Endothelial cell of hepatic sinusoid (primary cell): ENCODE results near the gene SRSF12.
"Not testable (repeated sequence)": the region's sequence is repeated elsewhere in the genome, so short reads cannot be mapped to it uniquely, and the experiment has no call there.

Source experiments
- in situ Hi-C: cut with HindIII; loops from 2 replicates; pipeline ENCODE4 v1.10.0; 2017; ENCODE audit warnings: low sequenced_read_pairs

The SRSF12 gene

DNA sequence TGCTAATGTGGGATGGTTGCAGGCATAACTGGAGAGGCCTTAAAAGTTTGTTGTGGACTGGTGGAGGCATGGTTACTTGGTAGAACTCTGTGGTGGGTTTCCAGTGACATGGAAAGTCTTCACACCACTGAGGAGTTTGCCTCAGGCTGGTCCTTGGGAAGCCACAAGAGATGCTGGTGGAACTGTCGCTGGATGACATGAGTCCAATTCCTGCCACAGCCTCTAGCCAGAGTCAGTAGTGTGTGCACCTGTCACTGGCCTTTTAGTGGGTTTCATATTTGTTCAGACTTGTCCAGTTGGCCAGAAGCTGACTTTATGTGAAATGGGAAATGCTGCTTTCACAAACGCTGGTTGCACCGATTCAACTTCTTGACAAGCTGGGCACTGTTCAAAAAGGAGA, 13.7 kb upstream of the SRSF12 start:
- in situ Hi-C loops = no loop called here

DNA sequence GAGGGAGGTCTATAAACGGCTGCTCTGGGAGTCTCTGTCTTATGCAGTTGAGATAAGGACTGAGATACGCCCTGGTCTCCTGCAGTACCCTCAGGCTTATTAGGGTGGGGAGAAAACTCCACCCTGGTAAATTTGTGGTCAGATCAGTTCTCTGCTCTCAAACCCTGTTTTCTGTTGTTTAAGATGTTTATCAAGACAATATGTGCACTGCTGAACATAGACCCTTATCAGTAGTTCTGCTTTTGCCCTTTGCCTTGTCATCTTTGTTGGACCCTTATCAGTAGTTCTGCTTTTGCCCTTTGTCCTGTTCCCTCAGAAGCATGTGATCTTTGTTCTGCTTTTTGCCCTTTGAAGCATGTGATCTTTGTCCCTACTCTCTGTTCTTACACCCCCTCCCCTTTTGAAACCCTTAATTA, 10.4 kb upstream of the SRSF12 start:
- in situ Hi-C loops = not testable (repeated sequence)

- in situ Hi-C loops = loop anchor here (5.0 kb wide), 1 partner anchor 50 kb away; no protein-coding TSS in a partner anchor
Observed at GRCh38 chr6:89122625-89123024, 4.8 kb upstream of the SRSF12 start.

DNA sequence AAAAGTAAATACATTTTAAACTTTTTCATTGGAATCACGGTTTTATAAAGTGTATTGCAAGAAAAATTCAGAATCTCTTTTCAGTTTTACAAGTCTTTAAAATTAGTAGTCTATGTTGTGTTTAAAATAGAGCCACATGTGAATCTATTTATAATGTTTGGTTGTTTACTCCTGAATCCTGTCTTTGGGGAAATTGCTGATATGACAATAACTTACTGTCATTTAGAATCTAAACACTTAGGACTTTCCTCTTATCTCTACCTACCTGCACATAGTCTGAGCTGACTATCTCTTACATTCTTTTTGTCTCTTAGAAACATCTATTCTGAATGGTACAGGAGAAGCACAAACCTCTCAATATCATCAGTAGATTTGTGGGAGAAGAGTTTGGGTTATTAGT, 4.1 kb upstream of the SRSF12 start:
- in situ Hi-C loops = loop anchor here (5.0 kb wide), 1 partner anchor 50 kb away; no protein-coding TSS in a partner anchor

- in situ Hi-C loops = loop anchor here (5.0 kb wide), 1 partner anchor 48 kb away; no protein-coding TSS in a partner anchor
Observed at GRCh38 chr6:89120371-89120770, 2.5 kb upstream of the SRSF12 start.

DNA sequence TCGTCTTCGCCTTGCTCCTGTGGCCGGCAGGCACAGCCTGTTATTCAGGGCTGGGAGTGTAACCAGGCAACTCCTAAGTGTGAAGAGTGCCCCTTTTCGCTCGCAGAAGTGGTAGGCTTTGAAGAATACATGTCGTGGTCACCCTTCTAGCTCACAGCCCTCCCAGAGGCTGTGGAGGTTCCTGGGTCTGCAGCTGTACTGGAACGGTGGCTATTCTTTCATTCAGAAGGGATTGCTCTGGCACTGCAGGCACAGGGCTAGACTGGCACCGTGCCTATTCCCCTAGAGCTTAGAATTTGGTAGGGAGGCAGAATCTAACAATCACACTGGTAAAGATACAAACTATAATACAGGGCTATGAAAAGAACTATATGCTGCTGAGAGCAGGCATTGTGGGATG, 1.1 kb upstream of the SRSF12 start:
- in situ Hi-C loops = no loop called here

- in situ Hi-C loops = no loop called here
Observed at GRCh38 chr6:89116702-89117101, 1.2 kb downstream of the SRSF12 start.

DNA sequence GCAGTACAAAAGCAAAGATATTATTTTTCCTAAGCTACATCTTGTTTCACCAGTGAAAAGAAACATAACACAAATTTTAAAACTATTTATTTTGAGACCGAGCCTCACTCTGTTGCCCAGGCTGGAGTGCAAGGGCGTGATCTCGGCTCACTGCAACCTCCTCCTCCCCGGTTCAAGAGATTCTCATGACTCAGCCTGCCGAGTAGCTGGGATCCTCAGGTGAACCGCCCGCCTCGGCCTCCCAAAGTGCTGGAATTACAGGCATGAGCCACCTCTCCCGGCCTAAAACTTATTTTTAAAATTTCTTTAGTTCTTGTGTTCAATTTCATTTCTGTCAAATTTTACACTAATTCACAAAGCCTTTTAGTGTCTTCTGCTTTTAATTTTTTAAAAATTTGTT, 5.9 kb downstream of the SRSF12 start:
- in situ Hi-C loops = no loop called here

- in situ Hi-C loops = no loop called here
Observed at GRCh38 chr6:89110284-89110683, 7.6 kb downstream of the SRSF12 start.

- in situ Hi-C loops = no loop called here
Observed at GRCh38 chr6:89100114-89100513, 17.8 kb downstream of the SRSF12 start.

DNA sequence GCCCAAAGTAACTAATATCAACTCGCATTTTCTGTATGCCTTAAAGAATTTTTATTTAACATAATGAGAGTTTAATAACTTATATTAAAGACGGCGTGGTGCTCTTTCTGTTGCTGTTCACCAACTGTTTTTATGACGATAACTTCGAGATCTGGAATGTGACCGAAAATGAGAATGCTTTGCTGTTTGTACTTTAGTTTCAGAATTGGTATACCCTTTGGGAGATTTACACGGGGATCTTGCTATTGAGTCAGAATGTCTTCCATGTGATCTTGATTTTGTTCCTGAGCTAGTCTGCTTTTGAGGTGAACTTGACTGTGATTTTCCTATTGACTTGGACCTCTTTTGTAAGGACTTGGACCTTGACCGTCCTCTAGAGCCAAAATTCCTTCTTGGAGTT, 19.4 kb downstream of the SRSF12 start:
- in situ Hi-C loops = no loop called here

GRCh38 chr6:89087881-89088280, 30.0 kb downstream of the SRSF12 start:
- in situ Hi-C loops = no loop called here

DNA sequence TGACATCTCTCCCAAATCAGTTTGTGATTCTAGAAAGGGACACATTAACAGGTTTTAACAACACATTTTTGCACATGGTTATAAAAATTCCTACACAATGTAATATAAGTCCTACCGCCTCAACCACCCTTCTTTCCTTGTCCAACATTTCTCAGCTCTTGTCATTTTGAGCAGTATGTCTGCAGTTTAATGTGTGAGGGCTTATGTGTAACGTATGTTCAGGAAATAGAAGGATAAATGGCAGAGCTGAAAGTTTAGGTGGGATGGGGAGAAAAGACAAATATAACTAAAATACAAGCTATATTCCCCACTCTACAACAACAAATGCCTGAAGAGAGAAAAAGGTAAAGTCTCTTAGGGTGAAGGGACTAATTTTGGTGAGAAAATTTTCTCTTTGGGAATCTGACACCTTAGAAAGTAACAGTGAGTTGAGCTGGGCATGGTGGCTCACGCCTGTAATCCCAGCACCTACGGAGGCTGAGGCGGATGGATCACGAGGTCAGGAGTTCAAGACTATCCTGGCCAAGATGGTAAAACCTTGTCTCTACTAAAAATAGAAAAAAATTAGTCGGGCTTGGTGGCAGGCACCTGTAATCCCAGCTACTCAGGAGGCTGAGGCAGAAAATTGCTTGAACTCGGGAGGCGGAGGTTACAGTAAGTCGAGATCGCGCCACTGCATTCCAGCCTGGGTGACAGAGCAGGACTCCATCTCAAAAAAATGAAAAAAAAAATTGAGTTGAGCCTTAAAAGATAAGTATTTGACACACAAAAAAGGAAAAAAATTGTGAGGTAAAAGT, 32.3 kb downstream of the SRSF12 start:
- in situ Hi-C loops = no loop called here

GRCh38 chr6:89084954-89085353, 32.9 kb downstream of the SRSF12 start:
- in situ Hi-C loops = no loop called here

- in situ Hi-C loops = no loop called here
Observed at GRCh38 chr6:89084542-89084941, 33.3 kb downstream of the SRSF12 start.

DNA sequence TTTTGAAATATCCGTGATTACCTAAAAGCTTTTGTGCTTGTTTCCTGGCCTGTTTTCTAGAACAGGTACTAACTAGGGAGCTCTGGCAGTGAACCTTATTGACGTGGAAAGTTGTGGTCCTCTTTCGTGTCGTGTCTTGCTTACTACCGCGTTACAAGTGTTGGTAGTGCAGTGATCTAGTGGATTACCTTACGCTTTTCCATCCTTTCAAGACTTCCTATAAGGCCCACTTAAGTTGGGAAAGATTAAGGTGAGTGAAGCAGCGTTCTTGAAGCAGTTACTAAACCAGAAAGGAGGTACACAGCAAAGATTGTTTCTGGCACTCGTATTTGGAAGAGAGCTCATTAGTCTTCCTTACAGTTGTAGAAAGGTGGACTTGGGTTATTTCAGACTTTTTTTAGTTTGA, 35.4 kb downstream of the SRSF12 start:
- in situ Hi-C loops = no loop called here

- in situ Hi-C loops = no loop called here
Observed at GRCh38 chr6:89081423-89082322, 36.2 kb downstream of the SRSF12 start.

DNA sequence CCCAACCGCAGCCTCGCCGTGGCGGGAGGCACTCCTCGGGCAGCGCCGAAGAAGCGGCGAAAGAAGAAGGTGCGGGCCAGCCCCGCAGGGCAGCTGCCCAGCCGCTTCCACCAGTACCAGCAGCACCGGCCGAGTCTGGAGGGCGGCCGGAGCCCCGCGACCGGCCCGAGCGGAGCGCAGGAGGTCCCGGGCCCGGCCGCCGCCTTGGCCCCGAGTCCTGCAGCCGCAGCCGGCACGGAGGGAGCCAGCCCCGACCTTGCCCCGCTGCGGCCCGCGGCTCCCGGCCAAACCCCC, 36.8 kb downstream of the SRSF12 start:
- in situ Hi-C loops = no loop called here

GRCh38 chr6:89080281-89081128, 37.4 kb downstream of the SRSF12 start, which contains the start of gene PNRC1:
Gene PNRC1, plus strand, starts transcription at chr6:89080751. Its CDS starts 144 bp downstream, at chr6:89080895.
- in situ Hi-C loops = no loop called here

DNA sequence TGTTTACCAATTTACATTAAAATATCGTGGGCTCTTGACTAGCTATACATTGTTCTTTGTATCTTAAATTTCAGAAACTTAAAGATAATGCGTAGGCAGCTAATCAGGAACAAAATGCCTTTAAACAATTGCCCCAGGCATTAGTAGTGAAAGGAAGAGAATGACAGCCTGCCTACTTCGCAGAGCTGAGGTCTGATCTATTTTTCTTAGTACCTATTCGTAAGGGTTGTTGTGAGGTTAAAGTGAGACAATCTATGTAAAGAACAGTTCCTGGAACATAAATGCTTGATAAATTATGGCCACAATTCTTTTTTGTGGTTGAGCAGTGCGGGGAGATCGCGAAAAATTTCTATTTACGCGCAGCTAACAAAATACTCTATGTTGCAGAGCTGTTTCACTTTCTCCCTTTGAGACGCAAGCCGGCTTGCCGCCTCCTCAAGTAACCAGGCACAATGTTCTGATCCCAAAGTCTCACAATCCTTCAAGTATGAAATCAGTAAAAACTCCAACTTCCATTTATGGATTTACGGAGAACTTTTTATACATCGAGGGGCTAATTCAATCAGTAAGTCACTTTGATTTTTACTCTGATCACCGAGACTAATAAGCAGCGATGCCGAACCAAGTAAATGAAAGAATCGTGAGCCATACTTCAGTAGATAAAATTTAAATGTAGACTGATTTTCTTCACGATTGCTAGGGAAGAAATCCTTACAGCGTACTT, 38.2 kb downstream of the SRSF12 start:
- in situ Hi-C loops = no loop called here
